Keratinocyte (primary cell): ENCODE results near the gene RPL32.
A peak's percentile ranks its signal among the peaks of the same experiment; 100 is the strongest.

ENCODE experiments used
- CTCF ChIP-seq, 3 experiments: IDR thresholded peaks in 1 of 3; conservative IDR thresholded peaks in 1 of 3; optimal IDR thresholded peaks in 1 of 3; 2 replicates in 2 of 3; 3 replicates in 1 of 3; pipeline versions ENCODE3 to v1.5.1; 2011; ENCODE audit warnings: low read length in 3 of 3, mild to moderate bottlenecking in 3 of 3, moderate library complexity in 2 of 3, control low read depth in 1 of 3, inconsistent platforms in 1 of 3; ENCODE audit not compliant: insufficient read depth in 2 of 3; ENCODE audit errors: extremely low read depth in 1 of 3
- EZH2 ChIP-seq: IDR thresholded peaks from one replicate; pipeline ENCODE4 v1.6.1; 2012; ENCODE audit warnings: inconsistent platforms, mild to moderate bottlenecking, low read length, moderate library complexity

GRCh38 chr3:12856626-12857025 is 15.3 kb upstream of the RPL32 start:
- TF ChIP-seq CTCF (optimal IDR thresholded peaks at IDR 0.05 in 1 of 3, IDR thresholded peaks at IDR 0.05 in 1 of 3, conservative IDR thresholded peaks at IDR 0.05 in 1 of 3; ENCODE audit: extremely low read depth in 1 of 3, insufficient read depth in 2 of 3, low read length in 3 of 3) (peak in 1 of 3 experiments; percentile 21), EZH2 (no peak)
